ENCODE results near the gene STX10.

Gene STX10

GRCh38 chr19:13122275-13122878 lies 27.8 kb downstream of the STX10 start:
- H3K4me3 Mint-ChIP-seq, result peak overlapping the region; percentile 56 to 76 (median 63)
- H3K4me1 Mint-ChIP-seq, result peaks cover 22% of the 10 kb centered on the region
- no peaks in the 10 kb centered on the region for H3K9me3 Mint-ChIP-seq
- peaks cover 4% of the 10 kb centered on the region for H3K27me3 Mint-ChIP-seq (ENCODE audit: low read depth)
- peaks cover 5% of the 10 kb centered on the region for H3K36me3 Mint-ChIP-seq (ENCODE audit: low read depth)
- TF ChIP-seq CTCF (IDR thresholded peaks at IDR 0.05; ENCODE audit: unreplicated experiment in 3 of 3), result no peak
- H3K27ac Mint-ChIP-seq, result peak overlapping the region in 2 of 3 experiments; percentile 31 to 72

DNA sequence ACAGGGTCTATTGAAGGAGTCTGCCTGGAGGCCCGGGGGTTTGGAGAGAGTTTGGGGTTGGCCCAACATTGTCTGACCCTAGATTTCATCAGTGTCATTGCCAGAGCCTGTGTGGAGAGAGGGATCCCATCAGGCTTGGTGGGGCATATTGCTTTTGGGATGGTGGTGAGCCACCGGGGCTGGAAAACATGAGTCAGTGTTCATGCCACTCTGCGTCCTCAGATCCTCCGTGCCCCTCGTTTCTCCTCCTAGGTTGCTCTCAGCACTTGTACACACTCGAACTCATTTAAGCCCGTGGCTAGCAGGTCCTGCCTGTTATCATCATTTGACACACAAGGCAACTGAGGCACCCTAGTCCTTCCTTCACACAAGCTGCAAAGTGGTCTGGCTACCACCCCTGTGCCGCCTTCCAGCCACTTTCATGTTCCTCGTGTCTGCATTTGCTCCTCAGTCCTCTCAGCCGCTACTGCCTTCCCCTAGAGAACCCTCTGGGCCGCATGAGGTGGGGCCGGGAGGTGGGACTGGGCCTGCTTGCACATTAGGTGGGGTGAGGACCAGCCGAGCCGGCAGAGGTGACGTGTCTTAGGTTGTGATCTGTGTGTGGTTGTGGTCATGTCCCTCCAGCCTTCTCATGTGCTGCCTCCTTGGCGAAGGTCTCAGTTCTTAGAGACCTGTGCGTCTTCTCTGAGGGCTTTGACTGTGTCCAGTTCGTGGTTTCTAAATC lies 28.5 kb downstream of the STX10 start:
- Mint-ChIP-seq H3K9me3 (no peaks in the 10 kb centered on the region), H3K27me3 (ENCODE audit: low read depth) (peaks cover 4% of the 10 kb centered on the region), H3K27ac (peak overlapping the region in 2 of 3 experiments; percentile 31 to 72), H3K4me1 (peaks cover 26% of the 10 kb centered on the region), H3K36me3 (ENCODE audit: low read depth) (peaks cover 5% of the 10 kb centered on the region), H3K4me3 (peak overlapping the region; percentile 76 to 95 (median 94))
- TF ChIP-seq CTCF (IDR thresholded peaks at IDR 0.05; ENCODE audit: unreplicated experiment in 3 of 3), result no peak

DNA sequence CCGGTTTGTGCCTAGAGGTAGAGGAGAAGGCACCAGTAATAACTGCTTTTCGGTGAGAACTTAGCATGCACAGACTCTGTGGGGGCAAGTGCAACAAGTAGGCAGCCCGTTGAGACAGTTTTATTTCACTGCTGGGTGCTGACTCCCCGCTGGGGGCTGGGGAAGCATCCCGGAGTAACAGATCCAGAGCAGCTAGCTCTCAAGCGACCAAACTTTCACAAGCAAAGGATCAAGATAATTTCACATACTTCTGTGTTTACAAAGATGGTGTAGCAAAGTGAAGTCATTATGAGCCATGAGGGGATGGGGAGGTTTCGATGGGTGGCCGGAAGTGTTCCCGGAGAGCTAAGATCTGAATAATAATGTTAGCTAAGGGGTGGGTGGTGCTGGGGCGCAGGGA lies 29.4 kb downstream of the STX10 start:
- no peak for TF ChIP-seq CTCF (IDR thresholded peaks at IDR 0.05; ENCODE audit: unreplicated experiment in 3 of 3)
- H3K4me3 Mint-ChIP-seq, result peak overlapping the region; percentile 76 to 95 (median 94)
- H3K9me3 Mint-ChIP-seq, result no peaks in the 10 kb centered on the region
- H3K27me3 Mint-ChIP-seq (ENCODE audit: low read depth), result peaks cover 4% of the 10 kb centered on the region
- H3K27ac Mint-ChIP-seq, result peak overlapping the region in 2 of 3 experiments; percentile 31 to 55
- H3K36me3 Mint-ChIP-seq (ENCODE audit: low read depth), result peaks cover 5% of the 10 kb centered on the region
- peaks cover 31% of the 10 kb centered on the region for H3K4me1 Mint-ChIP-seq

- peak overlapping the region in 2 of 3 experiments; percentile 39 to 55 for H3K27ac Mint-ChIP-seq
- H3K27me3 Mint-ChIP-seq (ENCODE audit: low read depth), result peaks cover 4% of the 10 kb centered on the region
- no peaks in the 10 kb centered on the region for H3K9me3 Mint-ChIP-seq
- peaks cover 5% of the 10 kb centered on the region for H3K36me3 Mint-ChIP-seq (ENCODE audit: low read depth)
- TF ChIP-seq CTCF (IDR thresholded peaks at IDR 0.05; ENCODE audit: unreplicated experiment in 3 of 3), result no peak
- peak overlapping the region; percentile 90 to 95 (median 94) for H3K4me3 Mint-ChIP-seq
- H3K4me1 Mint-ChIP-seq, result peaks cover 35% of the 10 kb centered on the region
Observed at GRCh38 chr19:13120031-13120430, 30.1 kb downstream of the STX10 start.

- TF ChIP-seq CTCF (IDR thresholded peaks at IDR 0.05; ENCODE audit: unreplicated experiment in 3 of 3), result no peak
- peaks cover 4% of the 10 kb centered on the region for H3K27me3 Mint-ChIP-seq (ENCODE audit: low read depth)
- peaks cover 35% of the 10 kb centered on the region for H3K4me1 Mint-ChIP-seq
- H3K9me3 Mint-ChIP-seq, result no peaks in the 10 kb centered on the region
- H3K4me3 Mint-ChIP-seq, result peak overlapping the region; percentile 90 to 95 (median 94)
- H3K27ac Mint-ChIP-seq, result peak overlapping the region; percentile 31 to 91 (median 86)
- peaks cover 5% of the 10 kb centered on the region for H3K36me3 Mint-ChIP-seq (ENCODE audit: low read depth)
Observed at GRCh38 chr19:13119627-13120026, 30.5 kb downstream of the STX10 start.
